Kidney epithelial cell (primary cell): ENCODE data around the gene PIK3C3. TPM values are rescaled to one million over a fixed set of nuclear protein-coding genes. Genes with fewer than 3 reads are reported as not detected.
A peak's percentile ranks its signal among the peaks of the same experiment; 100 is the strongest.

ENCODE experiments used
- DNase-seq: peaks from one replicate; pipeline ENCODE4 v3.0.0-alpha.2; 2010; ENCODE audit warnings: low read depth
- H3K27me3 ChIP-seq: 2 replicates; pipeline ENCODE4 v1.6.0; 2011; ENCODE audit warnings: low read length; ENCODE audit not compliant: control insufficient read depth, insufficient read depth
- H3K36me3 ChIP-seq: 2 replicates; pipeline ENCODE4 v1.5.1; 2011; ENCODE audit warnings: low read length; ENCODE audit not compliant: control insufficient read depth, insufficient read depth
- H3K4me3 ChIP-seq: 2 replicates; pipeline ENCODE4 v1.5.1; 2011; ENCODE audit warnings: low read depth, mild to moderate bottlenecking, control low read depth, low read length
- CTCF ChIP-seq: IDR thresholded peaks from 2 replicates; pipeline ENCODE4 v1.5.1; 2011; ENCODE audit warnings: mild to moderate bottlenecking, moderate library complexity, low read length, control low read depth, inconsistent platforms; ENCODE audit not compliant: insufficient read depth, poor library complexity, severe bottlenecking
- total RNA-seq: library from RNA; depleted of rRNA; stranded (reverse); fragments of >200 nt; gene quantifications from 2 replicates; pipeline ENCODE4 v1.2.3, GENCODE V29; 2015

The PIK3C3 gene
- total RNA-seq, 1 donor from 2014 or later, result 58.7 TPM

DNA sequence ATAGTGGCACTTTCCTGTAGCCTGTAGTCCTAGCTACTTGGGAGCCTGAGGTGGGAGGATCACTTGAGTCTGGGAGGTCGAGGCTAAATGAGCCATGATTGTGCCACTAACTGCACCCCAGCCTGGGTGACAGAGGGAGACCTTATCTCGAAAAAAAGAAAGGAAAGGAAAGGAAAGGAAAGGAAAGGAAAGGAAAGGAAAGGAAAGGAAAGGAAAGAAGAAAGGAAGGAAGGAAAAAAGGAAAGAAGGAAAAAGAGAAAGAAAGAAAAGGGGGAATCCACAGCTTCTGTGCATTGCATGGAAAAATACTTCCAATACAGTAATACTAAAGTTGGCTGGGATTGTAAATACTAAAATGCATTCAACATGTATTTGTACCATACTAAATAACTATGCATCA is 12.8 kb upstream of the PIK3C3 start:
- DNase-seq, result no peak
- Histone ChIP-seq H3K4me3 (no peak overlapping the region), H3K27me3 (no peaks in the 10 kb centered on the region), H3K36me3 (no peaks in the 10 kb centered on the region)
- no peak for TF ChIP-seq CTCF

DNA sequence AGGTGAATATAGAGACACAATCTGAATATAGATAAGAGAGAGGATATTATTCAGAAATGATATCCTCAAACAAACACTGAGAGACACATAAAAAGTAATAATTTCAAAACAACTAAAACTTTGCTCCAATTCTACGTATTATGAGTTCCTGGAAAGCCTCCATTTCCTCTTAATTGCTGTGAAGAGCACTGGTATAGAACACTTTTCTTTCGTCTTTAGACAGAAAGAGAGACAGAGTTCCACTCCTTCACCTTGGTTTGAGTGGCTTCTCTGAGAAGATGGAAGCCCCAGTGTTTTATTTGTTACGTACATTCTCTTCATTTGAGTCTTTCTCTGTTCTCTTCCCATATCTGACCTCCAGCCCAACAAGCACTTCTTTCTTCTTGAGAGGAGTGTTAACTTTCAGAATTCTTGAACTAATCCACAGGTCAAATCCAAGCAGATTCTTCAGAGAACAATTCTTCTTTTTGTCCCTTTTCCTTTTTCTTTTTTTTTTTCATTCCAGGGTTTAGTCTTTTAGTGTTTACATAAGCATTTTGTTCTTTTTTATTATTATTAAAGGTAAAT is 6.4 kb upstream of the PIK3C3 start:
- TF ChIP-seq CTCF, result no peak
- DNase-seq, result no peak
- Histone ChIP-seq H3K27me3 (no peaks in the 10 kb centered on the region), H3K4me3 (no peak overlapping the region), H3K36me3 (no peaks in the 10 kb centered on the region)

- Histone ChIP-seq H3K27me3 (no peaks in the 10 kb centered on the region), H3K4me3 (no peak overlapping the region), H3K36me3 (no peaks in the 10 kb centered on the region)
- no peak for DNase-seq
- TF ChIP-seq CTCF, result no peak
These were observed 5.7 kb upstream of the PIK3C3 start for GRCh38 chr18:41949206-41949920.

GRCh38 chr18:41955688-41956087 is 654 bp downstream of the PIK3C3 start:
- Histone ChIP-seq H3K27me3 (no peaks in the 10 kb centered on the region), H3K36me3 (no peaks in the 10 kb centered on the region), H3K4me3 (peak overlapping the region; percentile 82)
- DNase-seq, result no peak
- no peak for TF ChIP-seq CTCF

DNA sequence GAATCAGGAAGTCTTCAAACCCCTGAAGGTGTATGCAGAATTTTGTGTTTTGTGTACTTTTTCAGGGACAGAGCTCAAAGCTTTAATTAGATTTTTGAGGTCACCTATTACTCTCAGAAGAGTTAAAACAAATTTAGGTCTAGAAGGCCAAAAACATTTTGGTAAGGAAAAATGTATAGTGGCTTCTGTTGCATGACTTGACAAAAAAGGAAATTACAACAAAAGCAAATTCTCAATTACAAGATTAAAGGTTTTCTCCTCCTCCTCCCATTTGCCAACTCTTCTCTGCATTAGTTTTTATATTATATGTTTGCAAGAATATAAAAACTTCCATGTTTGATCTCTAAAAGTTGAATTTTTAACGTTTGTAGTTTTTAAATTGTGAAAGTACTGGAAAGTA is 4.0 kb downstream of the PIK3C3 start:
- DNase-seq, result no peak
- Histone ChIP-seq H3K4me3 (no peak overlapping the region), H3K27me3 (no peaks in the 10 kb centered on the region), H3K36me3 (no peaks in the 10 kb centered on the region)
- no peak for TF ChIP-seq CTCF
